NB4 (cell line): ENCODE measurements around the gene D2HGDH.
"Not testable (repeated sequence)": the region's sequence is repeated elsewhere in the genome, so short reads cannot be mapped to it uniquely, and the experiment has no call there.

Source experiments
- DNase-seq: peaks from one replicate; pipeline ENCODE4 v3.0.0; 2010; ENCODE audit warnings: low read depth
- H3K4me3 ChIP-seq: one replicate; pipeline ENCODE4 v1.5.1; 2011; ENCODE audit warnings: mild to moderate bottlenecking, low read depth, low read length, moderate library complexity
- MYC ChIP-seq: IDR thresholded peaks from 2 replicates; pipeline ENCODE4 v1.6.1; 2011; ENCODE audit warnings: low read depth, low read length
- POLR2A ChIP-seq: IDR thresholded peaks from 2 replicates; pipeline ENCODE4 v1.6.1; 2011; ENCODE audit warnings: mild to moderate bottlenecking; ENCODE audit not compliant: insufficient read length; ENCODE audit errors: extremely low read depth
- TF ChIP-seq, protein P1 (sequence below): IDR thresholded peaks from one replicate; pipeline ENCODE4 v1.5.1; 2012; ENCODE audit warnings: low read depth, low read length
- TF ChIP-seq, protein P2 (sequence below): IDR thresholded peaks from 2 replicates; pipeline ENCODE4 v1.6.1; 2011; ENCODE audit warnings: low read depth, low read length

Gene D2HGDH

DNA sequence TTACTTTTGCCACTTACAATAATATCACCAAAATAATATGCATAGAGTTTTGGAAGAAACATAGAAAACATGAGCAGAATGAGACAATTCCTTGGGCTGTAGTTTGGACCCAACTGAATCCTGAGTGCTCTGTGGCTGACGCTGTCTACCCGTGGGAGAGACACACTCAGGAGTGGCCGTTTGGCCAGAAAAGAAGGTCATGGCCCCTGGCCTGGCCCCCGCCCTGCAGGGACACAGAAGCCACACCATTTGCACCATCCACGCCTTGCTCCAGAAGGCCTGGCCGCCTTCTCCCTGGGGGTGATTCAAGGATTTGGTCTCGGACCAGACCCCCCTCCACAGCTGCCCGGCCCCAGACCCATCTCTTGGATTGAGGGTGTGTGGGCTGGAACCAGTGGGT lies 6.4 kb upstream of the D2HGDH start:
- H3K4me3 ChIP-seq = no peak overlapping the region
- TF ChIP-seq MYC (no peak), POLR2A (no peak)
- TF ChIP-seq, protein P1, sequence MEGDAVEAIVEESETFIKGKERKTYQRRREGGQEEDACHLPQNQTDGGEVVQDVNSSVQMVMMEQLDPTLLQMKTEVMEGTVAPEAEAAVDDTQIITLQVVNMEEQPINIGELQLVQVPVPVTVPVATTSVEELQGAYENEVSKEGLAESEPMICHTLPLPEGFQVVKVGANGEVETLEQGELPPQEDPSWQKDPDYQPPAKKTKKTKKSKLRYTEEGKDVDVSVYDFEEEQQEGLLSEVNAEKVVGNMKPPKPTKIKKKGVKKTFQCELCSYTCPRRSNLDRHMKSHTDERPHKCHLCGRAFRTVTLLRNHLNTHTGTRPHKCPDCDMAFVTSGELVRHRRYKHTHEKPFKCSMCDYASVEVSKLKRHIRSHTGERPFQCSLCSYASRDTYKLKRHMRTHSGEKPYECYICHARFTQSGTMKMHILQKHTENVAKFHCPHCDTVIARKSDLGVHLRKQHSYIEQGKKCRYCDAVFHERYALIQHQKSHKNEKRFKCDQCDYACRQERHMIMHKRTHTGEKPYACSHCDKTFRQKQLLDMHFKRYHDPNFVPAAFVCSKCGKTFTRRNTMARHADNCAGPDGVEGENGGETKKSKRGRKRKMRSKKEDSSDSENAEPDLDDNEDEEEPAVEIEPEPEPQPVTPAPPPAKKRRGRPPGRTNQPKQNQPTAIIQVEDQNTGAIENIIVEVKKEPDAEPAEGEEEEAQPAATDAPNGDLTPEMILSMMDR = no peak
- TF ChIP-seq, protein P2, sequence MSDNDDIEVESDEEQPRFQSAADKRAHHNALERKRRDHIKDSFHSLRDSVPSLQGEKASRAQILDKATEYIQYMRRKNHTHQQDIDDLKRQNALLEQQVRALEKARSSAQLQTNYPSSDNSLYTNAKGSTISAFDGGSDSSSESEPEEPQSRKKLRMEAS = no peak
- no peak for DNase-seq

DNA sequence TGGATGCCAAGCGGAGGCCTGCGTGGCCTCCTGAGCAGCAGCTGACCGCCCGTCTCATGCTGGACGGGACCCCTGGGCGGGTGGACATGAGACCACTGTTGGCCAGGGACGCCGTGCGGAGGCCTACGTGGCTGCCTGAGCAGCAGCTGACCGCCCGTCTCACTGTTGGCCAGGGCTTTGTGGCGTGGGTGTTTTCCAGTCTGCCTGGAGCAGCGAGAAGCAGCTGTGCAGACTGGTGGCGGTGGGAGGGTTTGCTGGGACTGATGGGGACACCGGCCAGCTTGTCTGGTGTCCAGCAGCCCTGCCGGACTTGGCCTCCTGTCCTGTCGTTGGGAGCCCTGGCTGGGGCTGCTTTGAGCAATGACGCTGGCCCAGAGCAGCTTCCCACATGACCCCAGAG lies 5.8 kb upstream of the D2HGDH start:
- TF ChIP-seq, protein P2 = no peak
- TF ChIP-seq, protein P1 = no peak
- TF ChIP-seq MYC = no peak
- no peak for DNase-seq
- no peak overlapping the region for H3K4me3 ChIP-seq

DNA sequence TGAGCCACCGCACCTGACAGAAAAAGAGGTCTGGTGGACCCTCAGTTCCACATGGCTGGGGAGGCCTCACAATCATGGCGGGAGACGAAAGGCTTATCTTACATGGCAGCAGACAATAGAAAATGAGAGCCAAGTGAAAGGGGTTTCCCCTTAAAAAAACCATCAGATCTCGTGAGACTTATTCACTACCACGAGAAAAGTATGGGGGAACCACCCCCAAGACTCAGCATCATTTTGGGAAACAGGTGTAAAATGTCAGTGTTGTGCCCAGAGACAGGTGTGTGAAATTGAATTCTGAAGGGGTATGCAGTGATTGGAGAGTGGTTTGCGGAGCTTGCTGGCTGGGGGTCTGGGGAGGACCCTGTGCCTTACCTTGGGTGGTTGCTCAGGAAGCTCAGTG lies 4.6 kb upstream of the D2HGDH start:
- DNase-seq = no peak
- no peak overlapping the region for H3K4me3 ChIP-seq
- TF ChIP-seq, protein P2 = no peak
- TF ChIP-seq POLR2A (no peak), MYC (no peak)
- TF ChIP-seq, protein P1 = no peak

DNA sequence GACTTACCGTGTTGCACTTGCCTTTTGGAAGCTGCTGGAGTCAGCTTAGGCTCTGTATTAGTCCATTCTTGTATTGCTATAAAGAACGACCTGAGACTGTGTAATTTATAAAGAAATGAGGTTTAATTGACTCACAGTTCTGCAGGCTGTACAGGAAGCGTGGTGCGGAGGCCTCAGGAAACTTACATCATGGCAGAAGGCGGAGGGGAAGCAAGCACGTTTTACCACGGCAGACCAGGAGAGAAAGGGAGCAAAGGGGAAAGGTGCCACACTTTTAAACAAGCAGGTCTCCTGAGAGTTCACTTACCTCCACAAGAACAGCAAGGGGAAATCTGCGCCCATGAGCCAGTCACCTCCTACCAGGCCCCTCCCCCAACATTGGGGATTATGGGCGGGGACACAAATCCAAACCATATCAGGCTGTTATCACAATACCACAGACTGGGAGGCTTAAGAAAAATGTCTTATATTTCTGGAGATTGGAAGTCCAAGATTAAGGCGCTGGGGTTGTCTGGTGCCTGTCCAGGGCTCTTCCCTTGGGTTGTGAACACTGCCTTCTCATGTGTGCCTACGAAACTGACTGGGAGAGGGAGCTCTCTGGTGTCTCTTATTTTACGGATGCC lies 3.6 kb upstream of the D2HGDH start:
- DNase-seq = peak; percentile 75
- no peak overlapping the region for H3K4me3 ChIP-seq
- TF ChIP-seq, protein P1 = no peak
- peak; percentile 44 for TF ChIP-seq MYC

DNA sequence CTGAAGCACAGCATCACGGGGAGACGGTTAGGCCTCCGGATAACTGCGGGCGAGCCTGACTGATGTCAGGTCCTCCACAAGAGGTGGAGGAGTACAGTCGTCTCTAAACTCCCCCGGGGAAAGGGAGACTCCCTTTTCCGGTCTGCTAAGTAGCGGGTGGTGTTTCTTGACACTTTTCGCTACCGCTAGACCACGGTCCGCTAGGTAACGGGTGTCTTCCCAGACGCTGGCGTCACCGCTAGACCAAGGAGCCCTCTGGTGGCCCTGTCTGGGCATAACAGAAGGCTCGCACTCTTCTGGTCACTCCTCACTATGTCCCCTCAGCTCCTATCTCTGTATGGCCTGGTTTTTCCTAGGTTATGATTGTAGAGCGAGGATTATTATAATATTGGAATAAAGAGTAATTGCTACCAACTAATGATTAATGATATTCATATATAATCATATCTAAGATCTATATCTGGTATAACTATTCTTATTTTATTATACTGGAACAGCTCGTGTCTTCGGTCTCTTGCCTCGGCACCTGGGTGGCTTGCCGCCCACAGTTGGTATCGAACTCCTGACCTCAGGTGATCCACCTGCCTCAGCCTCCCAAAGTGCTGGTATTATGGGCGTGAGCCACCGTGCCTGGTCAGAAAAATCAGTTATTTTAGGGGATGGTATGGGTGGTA lies 1.8 kb upstream of the D2HGDH start:
- not testable (repeated sequence) for H3K4me3 ChIP-seq
- peak; percentile 93 for DNase-seq
- TF ChIP-seq, protein P1 = peak; percentile 28
